AG09309 (cell line): ENCODE data around the gene PRR12.

ENCODE experiments used
- DNase-seq: peaks from one replicate; pipeline ENCODE4 v3.0.0-alpha.2; 2010; ENCODE audit warnings: low read depth
- H3K4me3 ChIP-seq: 2 replicates; pipeline ENCODE4 v1.5.1; 2011; ENCODE audit warnings: mild to moderate bottlenecking, low read depth, low read length, moderate library complexity; ENCODE audit not compliant: control insufficient read depth
- TF ChIP-seq, protein P1 (sequence below): IDR thresholded peaks from 2 replicates; pipeline ENCODE4 v1.5.1; 2011; ENCODE audit warnings: mild to moderate bottlenecking, low read depth, low read length, inconsistent platforms; ENCODE audit not compliant: insufficient read depth, control insufficient read depth; ENCODE audit errors: missing control alignments

The PRR12 gene

DNA sequence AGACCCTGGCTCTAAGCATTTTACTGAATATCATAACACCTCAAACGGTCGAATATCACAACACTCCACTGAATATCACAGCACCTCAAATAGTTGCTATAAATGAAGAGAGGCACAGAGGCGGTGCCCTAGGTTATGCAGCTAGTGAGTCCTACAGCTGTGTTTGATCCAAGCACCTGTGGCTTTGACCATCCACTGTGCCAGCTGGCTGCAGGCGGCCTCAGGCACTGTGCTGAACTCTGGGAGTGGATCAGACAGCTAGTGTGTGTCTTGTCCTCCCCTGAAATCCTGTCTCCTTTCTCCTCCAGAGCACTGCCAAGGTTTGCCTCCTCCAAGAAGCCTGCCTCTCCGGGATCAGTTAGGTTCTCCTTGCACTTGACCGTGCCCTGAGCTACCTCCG lies 18.0 kb upstream of the PRR12 start:
- no peak overlapping the region for H3K4me3 ChIP-seq
- TF ChIP-seq, protein P1, sequence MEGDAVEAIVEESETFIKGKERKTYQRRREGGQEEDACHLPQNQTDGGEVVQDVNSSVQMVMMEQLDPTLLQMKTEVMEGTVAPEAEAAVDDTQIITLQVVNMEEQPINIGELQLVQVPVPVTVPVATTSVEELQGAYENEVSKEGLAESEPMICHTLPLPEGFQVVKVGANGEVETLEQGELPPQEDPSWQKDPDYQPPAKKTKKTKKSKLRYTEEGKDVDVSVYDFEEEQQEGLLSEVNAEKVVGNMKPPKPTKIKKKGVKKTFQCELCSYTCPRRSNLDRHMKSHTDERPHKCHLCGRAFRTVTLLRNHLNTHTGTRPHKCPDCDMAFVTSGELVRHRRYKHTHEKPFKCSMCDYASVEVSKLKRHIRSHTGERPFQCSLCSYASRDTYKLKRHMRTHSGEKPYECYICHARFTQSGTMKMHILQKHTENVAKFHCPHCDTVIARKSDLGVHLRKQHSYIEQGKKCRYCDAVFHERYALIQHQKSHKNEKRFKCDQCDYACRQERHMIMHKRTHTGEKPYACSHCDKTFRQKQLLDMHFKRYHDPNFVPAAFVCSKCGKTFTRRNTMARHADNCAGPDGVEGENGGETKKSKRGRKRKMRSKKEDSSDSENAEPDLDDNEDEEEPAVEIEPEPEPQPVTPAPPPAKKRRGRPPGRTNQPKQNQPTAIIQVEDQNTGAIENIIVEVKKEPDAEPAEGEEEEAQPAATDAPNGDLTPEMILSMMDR: no peak
- no peak for DNase-seq

DNA sequence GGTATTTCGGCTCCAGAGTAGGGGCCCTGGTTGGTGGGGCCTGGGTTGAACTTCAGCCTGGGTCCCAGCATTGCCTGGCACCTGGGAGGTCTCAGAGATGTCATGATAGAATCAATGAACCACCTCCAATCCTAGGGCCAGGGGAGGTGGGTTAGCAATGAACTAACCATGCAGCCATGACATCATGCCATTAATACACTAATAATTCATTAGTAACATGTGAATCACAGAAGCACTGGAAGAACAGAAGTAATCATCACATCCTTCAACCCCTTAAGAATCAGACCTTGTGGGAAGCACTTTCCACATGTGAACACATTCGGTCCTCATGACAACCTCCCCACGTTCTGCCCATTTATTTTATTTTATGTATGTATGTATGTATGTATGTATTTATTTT lies 17.6 kb upstream of the PRR12 start:
- TF ChIP-seq, protein P1: no peak
- no peak for DNase-seq
- no peak overlapping the region for H3K4me3 ChIP-seq

DNA sequence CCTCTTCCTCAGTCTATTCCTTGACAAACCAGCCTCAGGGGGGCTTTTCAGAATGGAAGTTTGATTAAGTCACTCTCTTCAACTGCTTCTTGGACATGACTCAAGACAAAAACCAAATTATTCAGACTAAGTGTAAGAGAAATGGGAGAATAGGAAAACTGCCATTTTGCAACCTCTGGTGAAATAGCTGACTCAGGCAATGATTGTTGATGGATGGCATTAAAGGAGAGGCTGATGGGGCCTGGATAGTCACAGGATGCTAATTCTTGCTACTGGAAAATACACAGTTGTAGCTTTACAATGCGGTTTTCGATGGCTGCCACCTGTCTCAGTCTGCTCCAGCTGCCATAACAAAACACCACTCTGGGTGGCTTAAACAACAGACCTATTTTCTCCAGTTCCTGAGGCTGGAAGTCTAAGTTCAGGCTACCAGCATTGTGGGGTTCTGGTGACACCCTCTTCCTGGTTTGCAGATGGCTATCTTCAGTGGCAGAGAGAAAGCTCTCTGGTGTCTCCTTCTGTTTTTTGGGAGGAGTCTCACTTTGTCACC lies 16.7 kb upstream of the PRR12 start:
- TF ChIP-seq, protein P1: no peak
- no peak for DNase-seq
- H3K4me3 ChIP-seq: no peak overlapping the region

DNA sequence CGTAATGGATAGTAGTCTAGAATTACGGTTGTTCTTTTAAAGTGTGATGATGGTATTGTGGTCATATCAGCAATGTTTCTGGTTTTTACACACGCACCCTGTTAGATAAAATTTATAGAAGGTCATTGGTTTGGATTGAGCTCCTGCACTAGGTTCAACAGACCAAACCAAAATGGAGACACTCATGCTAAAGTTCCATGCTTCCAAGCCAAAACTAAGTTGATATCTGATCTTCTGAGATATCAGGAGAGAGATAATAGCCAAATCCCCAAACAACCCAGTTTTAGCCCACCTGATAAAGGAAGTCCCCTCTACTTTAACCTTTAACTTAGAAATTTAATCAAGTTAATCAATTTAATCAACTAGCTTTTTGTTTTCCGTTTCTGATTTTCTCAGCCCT lies 11.8 kb upstream of the PRR12 start:
- peak overlapping the region; percentile 77 for H3K4me3 ChIP-seq
- TF ChIP-seq, protein P1: no peak
- DNase-seq: no peak

DNA sequence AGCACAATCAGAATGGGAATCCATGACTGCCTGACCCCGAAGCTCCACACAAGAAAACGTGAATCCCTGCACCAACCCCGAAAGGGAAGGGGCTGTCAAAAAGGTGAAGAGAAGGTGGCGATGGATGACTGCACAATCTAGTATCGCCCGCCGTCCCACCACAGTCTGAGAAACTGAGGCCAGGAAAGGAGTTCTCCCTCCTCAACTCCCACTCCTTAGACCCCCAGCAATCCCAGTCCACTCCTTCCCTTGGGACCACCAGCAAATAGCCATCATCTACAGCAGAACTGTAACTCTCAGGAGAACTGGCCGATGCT lies 11.1 kb upstream of the PRR12 start:
- TF ChIP-seq, protein P1: no peak
- peak overlapping the region; percentile 77 for H3K4me3 ChIP-seq
- no peak for DNase-seq

DNA sequence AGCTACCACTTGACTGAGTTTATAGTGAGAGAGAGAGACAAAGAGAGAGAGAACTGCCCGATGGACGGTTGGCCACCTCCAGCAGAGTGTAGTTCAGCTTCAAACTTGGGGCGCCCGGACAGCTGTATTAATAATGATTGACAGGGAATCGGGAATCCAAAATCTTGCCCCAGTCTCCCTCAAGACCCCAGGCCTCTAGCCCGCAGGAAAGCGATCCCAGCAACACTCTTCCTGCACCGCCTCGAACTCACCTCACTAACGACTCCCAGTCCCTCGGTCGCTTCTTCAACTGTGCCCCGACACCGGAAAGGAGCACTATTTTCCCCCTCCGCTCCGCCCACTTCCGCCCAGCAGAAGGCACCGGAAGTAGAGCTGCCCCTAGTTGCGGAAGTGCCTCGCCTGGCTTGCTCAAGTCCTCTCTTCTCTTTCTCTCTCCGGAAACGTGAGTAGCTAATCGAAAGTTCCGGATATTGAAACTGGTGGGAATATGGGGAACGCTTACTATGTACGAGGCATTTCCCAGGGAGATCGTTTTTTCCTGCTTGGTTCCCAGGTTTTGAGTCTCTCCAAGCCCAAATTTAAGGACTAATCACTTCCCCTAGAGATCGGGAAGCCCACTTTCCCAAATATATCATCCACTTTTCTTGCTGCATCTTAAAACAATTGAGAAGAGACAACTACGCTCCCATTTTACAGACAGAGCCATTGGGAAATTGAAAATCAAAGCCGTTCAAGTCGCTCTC lies 10.5 kb upstream of the PRR12 start, which contains the start of gene NOSIP:
NOSIP (minus strand) TSS at position 293 of the 743 bp plus-strand sequence. CDS start 19,865 bp downstream, outside the sequence.
- TF ChIP-seq, protein P1: no peak
- peak; percentile 88 for DNase-seq

More for the DNA sequence above, 10.5 kb upstream of the PRR12 start, which contains the start of gene NOSIP:
- peak within 1 kb of the TSS; percentile 77 for H3K4me3 ChIP-seq
